K562 (cell line): ENCODE results near the gene OTOGL.

Source experiments
- EP300 ChIP-seq: IDR thresholded peaks from 2 replicates; pipeline ENCODE4 v1.6.1; 2012; ENCODE audit warnings: low read length, improper control_type of control experiment
- EZH2 ChIP-seq: IDR thresholded peaks from 2 replicates; pipeline ENCODE4 v1.6.1; 2012; ENCODE audit warnings: low read depth, mild to moderate bottlenecking, inconsistent platforms, low read length, borderline replicate concordance
- PATZ1 ChIP-seq: fragments of 250-450 bp; sonication (Bioruptor Pico); IDR thresholded peaks from 2 replicates; pipeline ENCODE4 v1.5.0; 2020; ENCODE audit warnings: mild to moderate bottlenecking, borderline replicate concordance
- SMAD1 ChIP-seq: fragments of 150-350 bp; IDR thresholded peaks from 2 replicates; pipeline ENCODE4 v1.6.1; 2014; ENCODE audit warnings: low read length, low read depth; ENCODE audit not compliant: partially characterized antibody
- TAF15 ChIP-seq: fragments of 200-400 bp; formaldehyde crosslinking; IDR thresholded peaks from 2 replicates; pipeline ENCODE4 v1.6.1; 2017; ENCODE audit warnings: mild to moderate bottlenecking, low read depth, low read length, moderate library complexity
- U2AF2 ChIP-seq: fragments of 200-400 bp; formaldehyde crosslinking; optimal IDR thresholded peaks from 2 replicates; pipeline ENCODE3; 2017; ENCODE audit warnings: low read depth, mild to moderate bottlenecking, low read length
- ZBTB7A ChIP-seq: IDR thresholded peaks from 2 replicates; pipeline ENCODE4 v1.6.1; 2011; ENCODE audit warnings: low read depth, mild to moderate bottlenecking, low read length, moderate library complexity, borderline replicate concordance; ENCODE audit not compliant: control insufficient read depth
- ZFX ChIP-seq: sonication (generic); formaldehyde crosslinking; IDR thresholded peaks from 2 replicates; pipeline ENCODE4 v1.8.0; 2022; ENCODE audit warnings: mild to moderate bottlenecking, missing genetic modification reagents, moderate library complexity

GRCh38 chr12:80050236-80050635 lies 49.1 kb upstream of the OTOGL start:
- TF ChIP-seq EZH2 (no peak), SMAD1 (no peak), PATZ1 (no peak), EP300 (no peak), TAF15 (no peak), U2AF2 (no peak), ZBTB7A (no peak), ZFX (CRISPR knock-in tag) (no peak)
